ENCODE measurements around the gene F12. TPM values are rescaled to one million over a fixed set of nuclear protein-coding genes. Genes with fewer than 3 reads are reported as not detected.
A peak's percentile ranks its signal among the peaks of the same experiment; 100 is the strongest.

The F12 gene
- total and polyA plus RNA-seq, 3 experiments from 2014 or later: 1.9 to 10.3 (median 9.2) TPM

- ChIA-PET POLR2A (no interaction called here), CTCF (interaction anchor here (0.6 to 16.1 kb wide), 8 partner anchors 9 to 107 kb away, joined by 3 to 291 read pairs (median 53); partner anchors contain the start of genes PDLIM7, PFN3, PRR7 and SLC34A1)
- no peak overlapping the region for H3K4me3 Mint-ChIP-seq
- Histone ChIP-seq H3K27me3 (ENCODE audit: insufficient read depth, low read length, poor library complexity, severe bottlenecking) (no peaks in the 10 kb centered on the region), H3K4me1 (ENCODE audit: insufficient read depth, low read length) (peaks cover 29% of the 10 kb centered on the region), H3K27ac (ENCODE audit: low read depth, low read length) (no peak overlapping the region), H3K36me3 (ENCODE audit: insufficient read depth, low read length) (no peaks in the 10 kb centered on the region), H3K4me3 (ENCODE audit: low read length) (no peak overlapping the region), H3K9me3 (ENCODE audit: low read length) (no peaks in the 10 kb centered on the region)
- H3K9me3 Mint-ChIP-seq: no peaks in the 10 kb centered on the region
- H3K4me1 Mint-ChIP-seq: peaks cover 32 to 33% (median 32%) of the 10 kb centered on the region in 3 donors
- H3K27me3 Mint-ChIP-seq: peaks cover 0 to 2% of the 10 kb centered on the region in 2 donors
- no peaks in the 10 kb centered on the region for H3K36me3 Mint-ChIP-seq
- no peak for DNase-seq
- H3K27ac Mint-ChIP-seq: peak overlapping the region in 1 of 8 donors; percentile 44
Observed at GRCh38 chr5:177393206-177393765, 16.1 kb downstream of the F12 start.

GRCh38 chr5:177392765-177393164 is 16.6 kb downstream of the F12 start:
- DNase-seq: no peak
- Histone ChIP-seq H3K9me3 (ENCODE audit: low read length) (no peaks in the 10 kb centered on the region), H3K27me3 (ENCODE audit: insufficient read depth, low read length, poor library complexity, severe bottlenecking) (no peaks in the 10 kb centered on the region), H3K4me1 (ENCODE audit: insufficient read depth, low read length) (peaks cover 34% of the 10 kb centered on the region), H3K4me3 (ENCODE audit: low read length) (no peak overlapping the region), H3K36me3 (ENCODE audit: insufficient read depth, low read length) (no peaks in the 10 kb centered on the region), H3K27ac (ENCODE audit: low read depth, low read length) (no peak overlapping the region)
- H3K4me1 Mint-ChIP-seq: peaks cover 35 to 36% (median 36%) of the 10 kb centered on the region in 3 donors
- CTCF ChIA-PET: interaction anchor here (0.6 to 16.1 kb wide), 9 partner anchors 8 to 107 kb away, joined by 3 to 291 read pairs (median 48); partner anchors contain the start of genes PDLIM7, PFN3, PRR7 and SLC34A1
- POLR2A ChIA-PET: no interaction called here
- no peaks in the 10 kb centered on the region for H3K36me3 Mint-ChIP-seq
- no peak overlapping the region for H3K4me3 Mint-ChIP-seq
- peaks cover 0 to 2% of the 10 kb centered on the region in 2 donors for H3K27me3 Mint-ChIP-seq
- H3K27ac Mint-ChIP-seq: no peak overlapping the region
- H3K9me3 Mint-ChIP-seq: no peaks in the 10 kb centered on the region

- no peaks in the 10 kb centered on the region for H3K9me3 ChIP-seq (ENCODE audit: low read length)
- POLR2A ChIA-PET: interaction anchor here (0.6 to 3.3 kb wide), 12 partner anchors 11 to 111 kb away, joined by 3 to 48 read pairs (median 5); partner anchors contain the start of genes GRK6, LMAN2, PDLIM7 and PRELID1
- H3K4me3 ChIP-seq (ENCODE audit: low read length): no peak overlapping the region
- CTCF ChIA-PET: interaction anchor here (0.6 to 16.1 kb wide), 40 partner anchors 10 to 254 kb away, joined by 3 to 291 read pairs (median 5); partner anchors contain the start of genes GRK6, LMAN2, PDLIM7 and PFN3
- peaks cover 35 to 39% (median 36%) of the 10 kb centered on the region in 3 donors for H3K4me1 Mint-ChIP-seq
- no peaks in the 10 kb centered on the region for H3K9me3 Mint-ChIP-seq
- peak overlapping the region; percentile 75 to 99 (median 93) for H3K27ac Mint-ChIP-seq
- H3K4me1 ChIP-seq (ENCODE audit: insufficient read depth, low read length): peaks cover 39% of the 10 kb centered on the region
- peak; percentile 76 to 90 (median 83) for DNase-seq
- H3K27me3 ChIP-seq (ENCODE audit: insufficient read depth, low read length, poor library complexity, severe bottlenecking): no peaks in the 10 kb centered on the region
- no peaks in the 10 kb centered on the region for H3K27me3 Mint-ChIP-seq
- H3K27ac ChIP-seq (ENCODE audit: low read depth, low read length): peak overlapping the region; percentile 49
- no peaks in the 10 kb centered on the region for H3K36me3 ChIP-seq (ENCODE audit: insufficient read depth, low read length)
- no peaks in the 10 kb centered on the region for H3K36me3 Mint-ChIP-seq
- H3K4me3 Mint-ChIP-seq: peak overlapping the region; percentile 41 to 90 (median 65)
Observed at GRCh38 chr5:177390363-177391300, 18.7 kb downstream of the F12 start.

- H3K27ac Mint-ChIP-seq: peak overlapping the region; percentile 71 to 99 (median 91)
- H3K4me1 ChIP-seq (ENCODE audit: insufficient read depth, low read length): peaks cover 46% of the 10 kb centered on the region
- ChIA-PET POLR2A (interaction anchor here (0.7 to 3.3 kb wide), 17 partner anchors 9 to 256 kb away, joined by 3 to 48 read pairs (median 4); partner anchors contain the start of genes GRK6, LMAN2, PDLIM7 and PRR7), CTCF (interaction anchor here (0.5 to 16.1 kb wide), 30 partner anchors 8 to 277 kb away, joined by 3 to 291 read pairs (median 8); partner anchors contain the start of genes GRK6, LMAN2, PDLIM7 and PFN3)
- no peaks in the 10 kb centered on the region for H3K9me3 ChIP-seq (ENCODE audit: low read length)
- peak; percentile 31 to 76 (median 59) for DNase-seq
- no peaks in the 10 kb centered on the region for H3K36me3 Mint-ChIP-seq
- H3K4me3 Mint-ChIP-seq: peak overlapping the region; percentile 12 to 78 (median 63)
- no peaks in the 10 kb centered on the region for H3K27me3 Mint-ChIP-seq
- no peaks in the 10 kb centered on the region for H3K9me3 Mint-ChIP-seq
- peak overlapping the region; percentile 18 for H3K4me3 ChIP-seq (ENCODE audit: low read length)
- H3K4me1 Mint-ChIP-seq: peaks cover 41 to 47% (median 42%) of the 10 kb centered on the region in 3 donors
- no peaks in the 10 kb centered on the region for H3K27me3 ChIP-seq (ENCODE audit: insufficient read depth, low read length, poor library complexity, severe bottlenecking)
- H3K36me3 ChIP-seq (ENCODE audit: insufficient read depth, low read length): no peaks in the 10 kb centered on the region
- H3K27ac ChIP-seq (ENCODE audit: low read depth, low read length): peak overlapping the region; percentile 49
Observed at GRCh38 chr5:177389241-177390169, 19.9 kb downstream of the F12 start.

DNA sequence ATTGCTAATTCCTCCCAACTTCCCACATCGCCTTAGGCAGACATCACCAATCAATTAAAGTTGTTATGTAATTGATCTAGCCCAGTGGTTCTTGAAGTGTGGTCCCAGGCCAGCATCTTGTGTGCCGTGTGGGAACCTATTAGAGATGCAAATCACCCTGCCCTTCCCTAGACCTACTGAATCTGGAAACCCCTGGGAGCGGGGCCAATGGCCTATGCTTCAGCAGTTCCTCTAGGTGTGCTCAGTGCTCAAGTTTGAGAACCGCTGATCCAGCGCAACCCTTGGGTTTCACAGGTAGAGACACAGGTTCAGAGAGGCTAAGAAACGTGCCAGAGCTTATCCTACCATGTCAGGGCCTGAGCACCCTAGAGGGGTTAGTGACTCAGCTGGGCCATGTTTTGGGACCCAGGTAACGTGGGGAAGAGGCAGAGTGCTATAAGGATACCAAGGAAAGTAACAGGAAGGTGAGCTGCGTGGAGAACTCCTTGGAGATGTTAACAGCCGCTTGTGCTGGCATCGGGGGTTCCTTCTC is 20.8 kb downstream of the F12 start:
- peak overlapping the region; percentile 71 to 99 (median 91) for H3K27ac Mint-ChIP-seq
- H3K27ac ChIP-seq (ENCODE audit: low read depth, low read length): peak overlapping the region; percentile 49
- H3K4me1 ChIP-seq (ENCODE audit: insufficient read depth, low read length): peaks cover 46% of the 10 kb centered on the region

GRCh38 chr5:177387405-177387804 is 22.0 kb downstream of the F12 start:
- CTCF ChIA-PET: interaction anchor here (2.3 to 16.1 kb wide), 5 partner anchors 17 to 113 kb away, joined by 9 to 291 read pairs (median 136); partner anchors contain the start of genes PDLIM7, PFN3 and PRR7
- Histone ChIP-seq H3K36me3 (ENCODE audit: insufficient read depth, low read length) (no peaks in the 10 kb centered on the region), H3K27ac (ENCODE audit: low read depth, low read length) (no peak overlapping the region), H3K4me1 (ENCODE audit: insufficient read depth, low read length) (peaks cover 52% of the 10 kb centered on the region), H3K9me3 (ENCODE audit: low read length) (no peaks in the 10 kb centered on the region), H3K4me3 (ENCODE audit: low read length) (no peak overlapping the region), H3K27me3 (ENCODE audit: insufficient read depth, low read length, poor library complexity, severe bottlenecking) (no peaks in the 10 kb centered on the region)
- H3K27ac Mint-ChIP-seq: peak overlapping the region in 3 of 8 donors; percentile 54 to 89 (median 61)
- peaks cover 0 to under 1% (median 0%) of the 10 kb centered on the region in 3 donors for H3K36me3 Mint-ChIP-seq
- H3K27me3 Mint-ChIP-seq: peaks cover 0 to 2% of the 10 kb centered on the region in 2 donors
- DNase-seq: no peak
- POLR2A ChIA-PET: interaction anchor here (1.2 kb wide), 1 partner anchor 15 kb away, joined by 3 read pairs; no protein-coding TSS in a partner anchor
- no peak overlapping the region for H3K4me3 Mint-ChIP-seq
- H3K9me3 Mint-ChIP-seq: no peaks in the 10 kb centered on the region
- H3K4me1 Mint-ChIP-seq: peaks cover 41 to 51% (median 43%) of the 10 kb centered on the region in 3 donors

More for the DNA sequence above, 20.8 kb downstream of the F12 start:
- Mint-ChIP-seq H3K9me3 (no peaks in the 10 kb centered on the region), H3K27me3 (no peaks in the 10 kb centered on the region), H3K36me3 (no peaks in the 10 kb centered on the region), H3K4me1 (peaks cover 41 to 47% (median 42%) of the 10 kb centered on the region in 3 donors), H3K4me3 (peak overlapping the region in 6 of 7 donors; percentile 9 to 78 (median 62))
- no peak overlapping the region for H3K4me3 ChIP-seq (ENCODE audit: low read length)
- no peak for DNase-seq
- no peaks in the 10 kb centered on the region for H3K27me3 ChIP-seq (ENCODE audit: insufficient read depth, low read length, poor library complexity, severe bottlenecking)
- no peaks in the 10 kb centered on the region for H3K9me3 ChIP-seq (ENCODE audit: low read length)
- H3K36me3 ChIP-seq (ENCODE audit: insufficient read depth, low read length): no peaks in the 10 kb centered on the region
- ChIA-PET CTCF (interaction anchor here (1.1 to 16.1 kb wide), 17 partner anchors 10 to 276 kb away, joined by 3 to 291 read pairs (median 27); partner anchors contain the start of genes GRK6, PDLIM7, PFN3 and PRR7), POLR2A (interaction anchor here (0.9 to 3.3 kb wide), 11 partner anchors 8 to 255 kb away, joined by 3 to 48 read pairs (median 4); partner anchors contain the start of genes LMAN2, PDLIM7 and PRR7)
